ENCODE data around the gene ZNF330.
"Not testable (repeated sequence)": the region's sequence is repeated elsewhere in the genome, so short reads cannot be mapped to it uniquely, and the experiment has no call there.

The ZNF330 gene

GRCh38 chr4:141213550-141213991 is 7.1 kb upstream of the ZNF330 start:
- TF ChIP-seq CTCF (IDR thresholded peaks at IDR 0.05; ENCODE audit: extremely low read depth, insufficient read depth, missing control alignments) = no peak
- DNase-seq (ENCODE audit: low spot score) = no peak
- in situ Hi-C loops (cut with MboI; ENCODE audit: low pct_unique_long_range_greater_than_20kb, low sequenced_read_pairs, unreplicated experiment) = no loop called here

DNA sequence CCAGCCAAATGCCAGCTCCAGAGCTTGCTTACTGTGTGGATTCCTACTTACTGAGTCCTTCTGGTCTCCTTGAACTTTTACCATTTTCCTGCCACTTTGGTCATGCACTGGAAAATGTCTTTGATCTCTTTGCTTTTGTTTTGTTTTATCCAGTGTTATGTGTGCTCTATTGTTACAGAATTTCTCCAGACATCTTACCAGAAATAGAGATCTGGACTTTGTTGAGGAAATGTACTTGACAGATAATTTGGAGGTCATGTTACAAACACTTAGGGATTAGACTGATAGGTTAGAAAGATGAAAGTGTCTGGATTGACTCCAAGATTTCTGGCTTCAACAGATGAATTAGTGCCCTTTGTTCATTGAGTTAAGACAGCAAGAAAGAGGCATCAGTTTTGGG is 5.7 kb upstream of the ZNF330 start:
- DNase-seq (ENCODE audit: low spot score) = no peak
- no peak for TF ChIP-seq CTCF (IDR thresholded peaks at IDR 0.05; ENCODE audit: extremely low read depth, insufficient read depth, missing control alignments)
- in situ Hi-C loops (cut with MboI; ENCODE audit: low pct_unique_long_range_greater_than_20kb, low sequenced_read_pairs, unreplicated experiment) = no loop called here

- DNase-seq (ENCODE audit: low spot score) = no peak
- TF ChIP-seq CTCF (IDR thresholded peaks at IDR 0.05; ENCODE audit: extremely low read depth, insufficient read depth, missing control alignments) = no peak
- in situ Hi-C loops (cut with MboI; ENCODE audit: low pct_unique_long_range_greater_than_20kb, low sequenced_read_pairs, unreplicated experiment) = no loop called here
Observed at GRCh38 chr4:141216002-141216761, 4.5 kb upstream of the ZNF330 start.

DNA sequence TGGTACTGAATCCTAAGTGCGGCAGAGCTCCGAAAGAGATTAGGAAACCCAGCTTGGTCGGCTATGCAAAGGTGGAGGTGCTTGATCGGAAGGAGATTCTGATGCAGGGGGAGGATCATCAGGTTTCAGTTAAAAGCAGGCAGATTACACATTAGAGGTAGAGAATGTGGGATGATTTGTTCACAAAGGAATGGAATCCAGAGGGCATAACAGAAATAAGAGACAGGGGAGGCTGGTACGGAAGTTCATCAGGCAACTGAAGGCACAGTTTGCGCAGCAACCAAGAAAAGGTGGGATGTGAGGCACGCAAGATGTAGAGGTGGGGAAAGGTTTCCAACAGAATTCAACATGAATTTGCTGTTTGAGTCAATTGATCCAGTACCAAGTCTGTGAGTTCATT is 424 bp upstream of the ZNF330 start:
- in situ Hi-C loops (cut with MboI; ENCODE audit: low pct_unique_long_range_greater_than_20kb, low sequenced_read_pairs, unreplicated experiment) = no loop called here
- no peak for TF ChIP-seq CTCF (IDR thresholded peaks at IDR 0.05; ENCODE audit: extremely low read depth, insufficient read depth, missing control alignments)
- no peak for DNase-seq (ENCODE audit: low spot score)

DNA sequence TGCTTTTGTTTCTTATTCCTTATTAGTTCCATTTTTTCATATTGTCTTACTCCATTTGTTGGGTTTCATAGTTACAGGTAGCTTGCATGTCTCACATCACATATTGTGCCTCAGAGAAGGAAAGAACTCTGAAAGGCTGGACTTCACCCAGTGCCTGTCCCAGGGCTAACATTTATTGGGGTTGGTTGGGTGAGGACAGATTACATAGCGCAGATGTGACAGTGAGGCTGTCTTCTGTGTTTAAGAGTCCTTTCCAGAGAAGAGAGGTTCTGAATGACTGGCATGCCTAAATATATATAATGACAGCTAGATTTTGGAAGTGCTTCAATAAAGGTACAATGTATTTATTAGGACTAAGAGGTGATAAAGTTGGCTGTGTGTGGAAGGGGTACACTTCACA is 2.7 kb downstream of the ZNF330 start:
- no peak for TF ChIP-seq CTCF (IDR thresholded peaks at IDR 0.05; ENCODE audit: extremely low read depth, insufficient read depth, missing control alignments)
- in situ Hi-C loops (cut with MboI; ENCODE audit: low pct_unique_long_range_greater_than_20kb, low sequenced_read_pairs, unreplicated experiment) = no loop called here
- no peak for DNase-seq (ENCODE audit: low spot score)

- in situ Hi-C loops (cut with MboI; ENCODE audit: low pct_unique_long_range_greater_than_20kb, low sequenced_read_pairs, unreplicated experiment); DNase-seq (ENCODE audit: low spot score): not testable (repeated sequence)
Observed at GRCh38 chr4:141227280-141227679, 6.6 kb downstream of the ZNF330 start.

- in situ Hi-C loops (cut with MboI; ENCODE audit: low pct_unique_long_range_greater_than_20kb, low sequenced_read_pairs, unreplicated experiment) = no loop called here
- no peak for TF ChIP-seq CTCF (IDR thresholded peaks at IDR 0.05; ENCODE audit: extremely low read depth, insufficient read depth, missing control alignments)
- DNase-seq (ENCODE audit: low spot score) = no peak
Observed at GRCh38 chr4:141229408-141230101, 8.9 kb downstream of the ZNF330 start.

All from GM13977 (cell line).